H1 (cell line): ENCODE measurements around the gene ANO6. TPM values are rescaled to one million over a fixed set of nuclear protein-coding genes. Genes with fewer than 3 reads are reported as not detected.

Experiments used
- CTCF ChIA-PET: fragments of 300-600 bp; sonication (Branson Sonifier 250); formaldehyde crosslinking; loops from one replicate; lab custom pipeline; 2021; ENCODE audit not compliant: partially characterized antibody; lab: Charles Lee
- POLR2A ChIA-PET: fragments of 300-600 bp; sonication (Branson Sonifier 250); formaldehyde crosslinking; loops from one replicate; lab custom pipeline; 2021; ENCODE audit warnings: inconsistent platforms; ENCODE audit not compliant: partially characterized antibody; lab: Charles Lee
- DNase-seq, 2 experiments: peaks; one replicate each; pipeline versions ENCODE4 v3.0.0 to v3.0.0-alpha.2; 2010 to 2022; ENCODE audit warnings: low spot score in 2 of 2, low read depth in 1 of 2, mixed read lengths in 1 of 2
- FAIRE-seq: peaks from 2 replicates; lab custom pipeline; 2011; peaks lifted over from hg19 to GRCh38; lab: Jason Lieb, UNC
- H2AFZ ChIP-seq: 2 replicates; pipeline ENCODE4 v1.8.1; 2012; ENCODE audit warnings: low read length, inconsistent platforms
- H2AK5ac ChIP-seq: 2 replicates; pipeline ENCODE4 v1.6.1; 2013; ENCODE audit warnings: low read depth, low read length
- H2BK120ac ChIP-seq: replicated peaks from 2 replicates; pipeline ENCODE3; 2013; ENCODE audit warnings: low read depth, low read length, inconsistent platforms
- H2BK12ac ChIP-seq: 2 replicates; pipeline ENCODE4 v1.6.1; 2013; ENCODE audit warnings: low read depth, low read length
- H2BK15ac ChIP-seq: 2 replicates; pipeline ENCODE4 v1.6.1; 2013; ENCODE audit warnings: low read length
- H2BK20ac ChIP-seq: 2 replicates; pipeline ENCODE4 v1.6.1; 2013; ENCODE audit warnings: low read length
- H2BK5ac ChIP-seq: 2 replicates; pipeline ENCODE4 v1.6.1; 2013; ENCODE audit warnings: low read depth, low read length
- H3K14ac ChIP-seq: 2 replicates; pipeline ENCODE4 v1.6.1; 2013; ENCODE audit warnings: inconsistent platforms; ENCODE audit not compliant: insufficient read length
- H3K18ac ChIP-seq: 2 replicates; pipeline ENCODE4 v1.6.1; 2013; ENCODE audit warnings: low read length; ENCODE audit errors: extremely low read depth
- H3K23ac ChIP-seq: 2 replicates; pipeline ENCODE4 v1.6.1; 2013; ENCODE audit warnings: inconsistent platforms; ENCODE audit not compliant: insufficient read length
- H3K23me2 ChIP-seq: 2 replicates; pipeline ENCODE4 v1.6.1; 2013; ENCODE audit warnings: low read depth, low read length
- H3K27ac ChIP-seq: 2 replicates; pipeline ENCODE4 v1.6.1; 2011; ENCODE audit warnings: low read depth, low read length, inconsistent platforms
- H3K27me3 ChIP-seq, 4 experiments: replicated peaks in 1 of 4; 1 replicate in 1 of 4; 2 replicates in 3 of 4; pipeline versions ENCODE4 v1.6.1 to v1.8.1; 2011 to 2013; ENCODE audit warnings: low read length in 3 of 4, mild to moderate bottlenecking in 3 of 4, inconsistent platforms in 2 of 4, mixed read lengths in 2 of 4, moderate library complexity in 1 of 4; ENCODE audit not compliant: control insufficient read depth in 3 of 4, insufficient read depth in 3 of 4; ENCODE audit errors: extremely low read depth in 1 of 4
- H3K36me3 ChIP-seq, 4 experiments: 2 replicates each; pipeline versions ENCODE4 v1.6.1 to v1.8.1; 2011 to 2013; ENCODE audit warnings: mild to moderate bottlenecking in 4 of 4, low read length in 3 of 4, moderate library complexity in 2 of 4, control low read depth in 1 of 4, inconsistent platforms in 1 of 4; ENCODE audit not compliant: insufficient read depth in 4 of 4, control insufficient read depth in 2 of 4
- H3K4ac ChIP-seq: replicated peaks from 2 replicates; pipeline ENCODE3; 2013; ENCODE audit warnings: low read length, low read depth, mixed read lengths, inconsistent platforms; ENCODE audit not compliant: insufficient read length
- H3K4me1 ChIP-seq, 4 experiments: replicated peaks in 1 of 4; 1 replicate in 1 of 4; 2 replicates in 3 of 4; pipeline versions ENCODE4 v1.6.1 to v1.8.1; 2011 to 2013; ENCODE audit warnings: low read length in 3 of 4, inconsistent platforms in 2 of 4, mixed read lengths in 1 of 4; ENCODE audit not compliant: insufficient read depth in 4 of 4, control insufficient read depth in 3 of 4
- H3K4me2 ChIP-seq, 2 experiments: 2 replicates each; pipeline versions ENCODE4 v1.6.1 to v1.8.1; 2011 to 2013; ENCODE audit warnings: low read depth in 2 of 2, low read length in 2 of 2, control low read depth in 1 of 2, inconsistent platforms in 1 of 2, mild to moderate bottlenecking in 1 of 2; ENCODE audit not compliant: insufficient read depth in 1 of 2
- H3K4me3 ChIP-seq, 4 experiments: fragments of 200-600, 300-600 bp in 1 of 4; sonication (generic), shearing (Covaris generic), sonication (Bioruptor Twin) in 1 of 4; 2 replicates each; pipeline versions ENCODE4 v1.5.1 to v1.8.1; 2011 to 2016; ENCODE audit warnings: low read length in 4 of 4, low read depth in 3 of 4, control low read depth in 2 of 4, inconsistent platforms in 2 of 4, mild to moderate bottlenecking in 2 of 4, mixed read lengths in 1 of 4, moderate library complexity in 1 of 4; ENCODE audit not compliant: insufficient read depth in 2 of 4; ENCODE audit errors: extremely low read depth in 1 of 4
- H3K56ac ChIP-seq: replicated peaks from 2 replicates; pipeline ENCODE3; 2013; ENCODE audit warnings: low read depth, mild to moderate bottlenecking, mixed read lengths, low read length, inconsistent platforms; ENCODE audit not compliant: insufficient read length
- H3K79me1 ChIP-seq: 2 replicates; pipeline ENCODE4 v1.6.1; 2013; ENCODE audit warnings: low read depth, low read length, control low read depth
- H3K79me2 ChIP-seq, 2 experiments: 2 replicates each; pipeline versions ENCODE4 v1.6.1 to v1.8.1; 2012 to 2013; ENCODE audit warnings: low read length in 2 of 2, mild to moderate bottlenecking in 2 of 2, inconsistent platforms in 1 of 2; ENCODE audit not compliant: insufficient read depth in 2 of 2, control insufficient read depth in 1 of 2
- H3K9ac ChIP-seq, 4 experiments: replicated peaks in 1 of 4; 1 replicate in 1 of 4; 2 replicates in 3 of 4; pipeline versions ENCODE4 v1.6.1 to v1.8.1; 2011 to 2013; ENCODE audit warnings: low read depth in 3 of 4, low read length in 3 of 4, control low read depth in 2 of 4, mild to moderate bottlenecking in 2 of 4, moderate library complexity in 2 of 4, inconsistent platforms in 1 of 4; ENCODE audit errors: extremely low read depth in 1 of 4
- H3K9me3 ChIP-seq, 2 experiments: 2 replicates each; pipeline versions ENCODE4 v1.6.1 to v1.8.1; 2012 to 2013; ENCODE audit warnings: mild to moderate bottlenecking in 2 of 2, moderate library complexity in 2 of 2, control low read depth in 1 of 2, inconsistent platforms in 1 of 2, low read depth in 1 of 2, low read length in 1 of 2, mixed read lengths in 1 of 2; ENCODE audit not compliant: insufficient read depth in 2 of 2
- H4K20me1 ChIP-seq, 2 experiments: replicated peaks in 1 of 2; 2 replicates each; pipeline versions ENCODE3 to v1.8.1; 2011 to 2013; ENCODE audit warnings: inconsistent platforms in 2 of 2, low read length in 2 of 2, mild to moderate bottlenecking in 1 of 2; ENCODE audit not compliant: insufficient read depth in 2 of 2, control insufficient read depth in 1 of 2
- H4K5ac ChIP-seq: 2 replicates; pipeline ENCODE4 v1.6.1; 2013; ENCODE audit warnings: low read length, low read depth, mixed read lengths, inconsistent platforms; ENCODE audit not compliant: insufficient read length
- H4K8ac ChIP-seq: 2 replicates; pipeline ENCODE4 v1.8.0; 2013; ENCODE audit warnings: mild to moderate bottlenecking, moderate library complexity, low read length, inconsistent platforms; ENCODE audit not compliant: insufficient read depth; ENCODE audit errors: extremely low read depth
- H4K91ac ChIP-seq: replicated peaks from 2 replicates; pipeline ENCODE3; 2013; ENCODE audit warnings: low read length, mixed read lengths, inconsistent platforms; ENCODE audit not compliant: insufficient read length
- ATF2 ChIP-seq: IDR thresholded peaks from 2 replicates; pipeline ENCODE4 v1.6.1; 2012; ENCODE audit warnings: low read length, inconsistent platforms
- BRCA1 ChIP-seq: IDR thresholded peaks from 2 replicates; pipeline ENCODE4 v1.6.1; 2012; ENCODE audit warnings: low read depth, low read length, improper control_type of control experiment
- EP300 ChIP-seq, 2 experiments: IDR thresholded peaks; 1 replicate in 1 of 2; 2 replicates in 1 of 2; pipeline ENCODE4 v1.6.1; 2011 to 2012; ENCODE audit warnings: low read depth in 2 of 2, low read length in 2 of 2, mild to moderate bottlenecking in 2 of 2, borderline replicate concordance in 1 of 2, inconsistent platforms in 1 of 2, moderate library complexity in 1 of 2
- MAX ChIP-seq: IDR thresholded peaks from 2 replicates; pipeline ENCODE4 v1.6.1; 2012; ENCODE audit warnings: inconsistent platforms
- NRF1 ChIP-seq: IDR thresholded peaks from 2 replicates; pipeline ENCODE4 v1.6.1; 2011; ENCODE audit warnings: mild to moderate bottlenecking, low read depth, low read length, improper control_type of control experiment
- RBBP5 ChIP-seq: IDR thresholded peaks from 2 replicates; pipeline ENCODE4 v1.7.1; 2012; ENCODE audit warnings: low read depth, mild to moderate bottlenecking, inconsistent platforms, low read length, moderate library complexity, borderline replicate concordance
- RFX5 ChIP-seq: IDR thresholded peaks from 2 replicates; pipeline ENCODE4 v1.6.1; 2011; ENCODE audit warnings: low read depth, low read length, improper control_type of control experiment, borderline replicate concordance
- RNF2 ChIP-seq: fragments of 200-900, 300-1000 bp; sonication (generic); IDR thresholded peaks from 2 replicates; pipeline ENCODE4 v1.7.1; 2016; ENCODE audit warnings: borderline replicate concordance, low read depth, mild to moderate bottlenecking, antibody characterized with exemption, low read length; ENCODE audit not compliant: poor library complexity, severe bottlenecking; ENCODE audit errors: missing control alignments
- RXRA ChIP-seq: IDR thresholded peaks from 2 replicates; pipeline ENCODE4 v1.6.1; 2011; ENCODE audit warnings: low read depth, mild to moderate bottlenecking, low read length, moderate library complexity; ENCODE audit not compliant: insufficient read depth
- SAP30 ChIP-seq: fragments of 300-600 bp; sonication (generic); IDR thresholded peaks from 2 replicates; pipeline ENCODE4 v1.7.1; 2012; ENCODE audit warnings: low read length, moderate library complexity, mild to moderate bottlenecking, inconsistent platforms; ENCODE audit not compliant: insufficient read depth, insufficient replicate concordance
- SP1 ChIP-seq: IDR thresholded peaks from 2 replicates; pipeline ENCODE4 v1.6.1; 2011; ENCODE audit warnings: low read depth, low read length
- TAF7 ChIP-seq: optimal IDR thresholded peaks from 2 replicates; pipeline ENCODE3; 2011; ENCODE audit warnings: low read depth, mild to moderate bottlenecking, inconsistent platforms, low read length, moderate library complexity, borderline replicate concordance
- WGBS, 2 experiments: shearing (Covaris generic) in 1 of 2; methylation state at CpG; one replicate each; pipeline versions ENCODE4 v1.1.6 to v1.1.7; 2013 to 2015; ENCODE audit warnings: low lambda C conversion rate in 2 of 2, mixed read lengths in 2 of 2, inconsistent platforms in 1 of 2, low coverage in 1 of 2, missing lambda C conversion rate in 1 of 2; ENCODE audit not compliant: insufficient replicate concordance in 2 of 2, insufficient coverage in 1 of 2, insufficient read length in 1 of 2; ENCODE audit errors: extremely low coverage in 1 of 2, missing lambda C conversion rate in 1 of 2; 5-methylcytosine and 5-hydroxymethylcytosine counted together
- polyA plus RNA-seq, 7 experiments: library from polyadenylated mRNA; depleted of rRNA in 3 of 7; stranded (reverse) in 5 of 7; unstranded in 2 of 7; fragments of >200 nt in 5 of 7; fragments of 200-250 nt in 2 of 7; gene quantifications; 1 replicate in 5 of 7; 2 replicates in 1 of 7; 4 replicates in 1 of 7; pipeline versions ENCODE4 v1.2.1 to v1.2.3, GENCODE V29; 2011 to 2013; ENCODE audit warnings: missing spikeins in 2 of 7, mixed read lengths in 2 of 7
- total RNA-seq: library from RNA; stranded (reverse); fragmentation: NEBNext Ultra II Directional; extraction: Animal tissue kit (Norgen Biotek cat#: 25700); gene quantifications from 2 replicates; pipeline ENCODE4 v1.2.1, GENCODE V29; 2021

ANO6 gene
- total and polyA plus RNA-seq, 2 of the 8 experiments (the other 6 are each of a cell fraction or from before 2014, with no cell fraction given), result 15.1 to 39.7 TPM

DNA sequence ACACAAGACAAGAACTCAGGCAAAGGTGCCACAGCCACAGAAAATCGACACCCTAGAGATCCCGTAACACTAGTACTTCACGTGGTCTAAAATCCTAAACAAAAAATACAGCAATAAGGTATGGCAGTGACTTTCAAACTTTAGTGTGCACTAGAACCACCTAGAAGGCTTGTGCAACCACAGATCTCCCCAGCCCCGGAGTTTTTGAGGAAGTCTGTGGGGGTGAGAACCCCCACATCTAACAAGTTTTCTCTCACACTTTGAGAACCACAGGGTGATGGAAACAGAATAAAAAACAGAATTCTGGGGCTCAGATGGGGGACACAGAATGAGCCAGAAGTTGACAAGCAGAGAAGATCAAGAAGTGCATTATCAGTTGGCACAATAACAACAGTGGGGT, 254.0 kb downstream of the ANO6 start:
- H2BK20ac ChIP-seq, result no peak overlapping the region
- H3K9ac ChIP-seq, result no peak overlapping the region
- H3K56ac ChIP-seq, result no peak overlapping the region
- no peaks in the 10 kb centered on the region for H3K23me2 ChIP-seq
- no peak overlapping the region for H4K8ac ChIP-seq
- no peak overlapping the region for H2BK5ac ChIP-seq
- H3K23ac ChIP-seq, result no peak overlapping the region
- no peak overlapping the region for H4K91ac ChIP-seq
- ChIA-PET CTCF (no interaction called here), POLR2A (no interaction called here)
- WGBS, 2 experiments, result 88% methylated on average over 4 of the region's 4 CpGs; no CpG with 5 or more reads in 1 of the 2 experiments
- no peak overlapping the region for H2BK12ac ChIP-seq
- no peak overlapping the region for H2BK15ac ChIP-seq
- H3K9me3 ChIP-seq, result no peaks in the 10 kb centered on the region; a peak in 1 of 4 replicates
- no peaks in the 10 kb centered on the region; a peak in 1 of 7 replicates for H3K4me1 ChIP-seq
- H2AK5ac ChIP-seq, result no peak overlapping the region
- H3K4me2 ChIP-seq, result no peak overlapping the region
- no peak overlapping the region for H2BK120ac ChIP-seq
- no peak overlapping the region for H3K4me3 ChIP-seq
- no peaks in the 10 kb centered on the region for H4K20me1 ChIP-seq
- H4K5ac ChIP-seq, result no peak overlapping the region
- no peaks in the 10 kb centered on the region for H3K36me3 ChIP-seq
- DNase-seq (no peak), FAIRE-seq (no peak)
- H2AFZ ChIP-seq, result no peak overlapping the region
- no peak overlapping the region for H3K4ac ChIP-seq
- no peaks in the 10 kb centered on the region for H3K79me1 ChIP-seq
- no peaks in the 10 kb centered on the region for H3K27me3 ChIP-seq
- H3K79me2 ChIP-seq, result no peaks in the 10 kb centered on the region
- no peak overlapping the region for H3K27ac ChIP-seq
- no peak overlapping the region for H3K18ac ChIP-seq
- no peak overlapping the region for H3K14ac ChIP-seq
- no peak for TF ChIP-seq SAP30
- TF ChIP-seq ATF2, result no peak
- TF ChIP-seq SP1, result no peak
- TF ChIP-seq BRCA1, result no peak
- no peak for TF ChIP-seq RBBP5
- TF ChIP-seq MAX, result no peak
- TF ChIP-seq TAF7, result no peak
- TF ChIP-seq EP300 (IDR thresholded peaks at IDR 0.05; ENCODE audit: borderline replicate concordance in 1 of 2, low read depth in 2 of 2, low read length in 2 of 2), result no peak
- TF ChIP-seq RXRA, result no peak
- TF ChIP-seq RNF2, result no peak
- no peak for TF ChIP-seq RFX5
- TF ChIP-seq NRF1, result no peak
